Endothelial cell of umbilical vein (primary cell): ENCODE data around the gene F5. TPM values are rescaled to one million over a fixed set of nuclear protein-coding genes. Genes with fewer than 3 reads are reported as not detected.

ENCODE experiments used
- BruUV-seq: library from RNA; stranded (reverse); fragments of 400-500 nt; replicated peaks from 2 replicates; lab custom pipeline; 2021; lab: Mats Ljungman, UMichigan
- CTCF ChIA-PET: fragments of 300-600, 350-600 bp; sonication (Branson Sonifier 250); formaldehyde crosslinking; loops from one replicate; lab custom pipeline; 2021; ENCODE audit warnings: antibody characterized with exemption, inconsistent platforms; lab: Charles Lee
- POLR2A ChIA-PET: fragments of 300-600, 350-600 bp; sonication (Branson Sonifier 250); formaldehyde crosslinking; loops from one replicate; lab custom pipeline; 2021; ENCODE audit warnings: antibody characterized with exemption, inconsistent platforms; lab: Charles Lee
- DNase-seq: peaks from one replicate; pipeline ENCODE4 v3.0.0-alpha.2; 2011; ENCODE audit warnings: low read depth, low spot score
- FAIRE-seq: peaks from 2 replicates; lab custom pipeline; 2011; peaks lifted over from hg19 to GRCh38; lab: Jason Lieb, UNC
- H2AFZ ChIP-seq: 2 replicates; pipeline ENCODE4 v1.6.0; 2012; ENCODE audit warnings: low read depth, low read length, control low read depth, inconsistent platforms
- H3K27ac ChIP-seq: 2 replicates; pipeline ENCODE4 v1.5.1; 2011; ENCODE audit warnings: low read depth, mild to moderate bottlenecking, control low read depth, low read length, moderate library complexity; ENCODE audit not compliant: insufficient read depth
- H3K27me3 ChIP-seq, 2 experiments: 2 replicates each; pipeline versions ENCODE4 v1.6.0 to v1.6.1; 2011; ENCODE audit warnings: low read length in 2 of 2, mixed read lengths in 1 of 2; ENCODE audit not compliant: control insufficient read depth in 2 of 2, insufficient read depth in 2 of 2
- H3K36me3 ChIP-seq, 2 experiments: 2 replicates in 1 of 2; 3 replicates in 1 of 2; pipeline ENCODE4 v1.5.1; 2011; ENCODE audit warnings: low read length in 2 of 2, mild to moderate bottlenecking in 1 of 2, moderate library complexity in 1 of 2; ENCODE audit not compliant: control insufficient read depth in 2 of 2, insufficient read depth in 2 of 2; ENCODE audit errors: extremely low read depth in 1 of 2
- H3K4me1 ChIP-seq: 3 replicates; pipeline ENCODE4 v1.5.1; 2011; ENCODE audit warnings: mild to moderate bottlenecking, low read length; ENCODE audit not compliant: control insufficient read depth, insufficient read depth; ENCODE audit errors: extremely low read depth
- H3K4me2 ChIP-seq: 2 replicates; pipeline ENCODE4 v1.6.1; 2011; ENCODE audit warnings: low read length, control low read depth, mixed read lengths; ENCODE audit not compliant: insufficient read depth
- H3K4me3 ChIP-seq, 3 experiments: fragments of 200-600 bp in 1 of 3; sonication (generic), shearing (Covaris generic) in 1 of 3; replicated peaks in 1 of 3; 2 replicates each; pipeline ENCODE4 v1.5.1; 2011 to 2016; ENCODE audit warnings: control low read depth in 3 of 3, low read length in 3 of 3, mild to moderate bottlenecking in 2 of 3, inconsistent platforms in 1 of 3, low read depth in 1 of 3, moderate library complexity in 1 of 3; ENCODE audit not compliant: insufficient read depth in 1 of 3
- H3K79me2 ChIP-seq: 2 replicates; pipeline ENCODE4 v1.6.0; 2012; ENCODE audit warnings: low read length, inconsistent platforms; ENCODE audit not compliant: control insufficient read depth, insufficient read depth
- H3K9ac ChIP-seq: replicated peaks from 2 replicates; pipeline ENCODE3; 2011; ENCODE audit warnings: low read length, control low read depth; ENCODE audit not compliant: insufficient read depth; ENCODE audit errors: extremely low read depth
- H3K9me1 ChIP-seq: replicated peaks from 3 replicates; pipeline ENCODE4 v1.6.0; 2011; ENCODE audit warnings: mild to moderate bottlenecking, low read length; ENCODE audit not compliant: control insufficient read depth, insufficient read depth; ENCODE audit errors: extremely low read depth
- H3K9me3 ChIP-seq: replicated peaks from 2 replicates; pipeline ENCODE4 v1.5.1; 2012; ENCODE audit warnings: low read length, inconsistent platforms; ENCODE audit not compliant: control insufficient read depth, insufficient read depth
- H4K20me1 ChIP-seq: replicated peaks from 2 replicates; pipeline ENCODE3; 2011; ENCODE audit warnings: mild to moderate bottlenecking, low read length; ENCODE audit not compliant: control insufficient read depth, insufficient read depth; ENCODE audit errors: extremely low read depth
- CTCF ChIP-seq, 2 donors: IDR thresholded peaks; 1 replicate in 1 of 2; 2 replicates in 1 of 2; pipeline ENCODE4 v1.5.1; 2011; ENCODE audit warnings: low read length in 2 of 2, mild to moderate bottlenecking in 2 of 2, moderate library complexity in 2 of 2, control low read depth in 1 of 2, inconsistent platforms in 1 of 2, low read depth in 1 of 2; ENCODE audit not compliant: insufficient read depth in 1 of 2; ENCODE audit errors: extremely low read depth in 1 of 2
- EZH2 ChIP-seq: IDR thresholded peaks from 2 replicates; pipeline ENCODE4 v1.6.1; 2012; ENCODE audit warnings: borderline replicate concordance, low read depth, mild to moderate bottlenecking, moderate library complexity, low read length, inconsistent platforms; ENCODE audit not compliant: severe bottlenecking
- FOS ChIP-seq: IDR thresholded peaks from 2 replicates; pipeline ENCODE4 v1.6.1; 2011; ENCODE audit warnings: mild to moderate bottlenecking, low read length, moderate library complexity, borderline replicate concordance; ENCODE audit not compliant: insufficient read depth
- GATA2 ChIP-seq: IDR thresholded peaks from 2 replicates; pipeline ENCODE4 v1.7.0; 2011; ENCODE audit warnings: low read depth, mild to moderate bottlenecking, moderate library complexity, mixed read lengths, low read length; ENCODE audit not compliant: insufficient read length, insufficient read depth
- JUN ChIP-seq: IDR thresholded peaks from 2 replicates; pipeline ENCODE4 v1.6.1; 2011; ENCODE audit warnings: borderline replicate concordance, low read depth; ENCODE audit not compliant: insufficient read length, insufficient read depth
- MAX ChIP-seq: IDR thresholded peaks from 2 replicates; pipeline ENCODE4 v1.6.1; 2011; ENCODE audit not compliant: insufficient read depth, insufficient read length
- MYC ChIP-seq: IDR thresholded peaks from one replicate; pipeline ENCODE4 v1.6.1; 2011; ENCODE audit warnings: mild to moderate bottlenecking, low read depth, low read length
- POLR2A ChIP-seq: IDR thresholded peaks from 2 replicates; pipeline ENCODE4 v1.6.1; 2012; ENCODE audit warnings: low read depth, mild to moderate bottlenecking, control low read depth, low read length
- POLR2AphosphoS5 ChIP-seq: IDR thresholded peaks from 2 replicates; pipeline ENCODE4 v1.6.1; 2012; ENCODE audit warnings: low read depth, mild to moderate bottlenecking, control low read depth, low read length, moderate library complexity; ENCODE audit not compliant: insufficient read depth
- dilution Hi-C: fragments of 300-500 bp; cut with MboI; formaldehyde crosslinking; loops from one replicate; pipeline ENCODE4 v1.15.0; 2019; ENCODE audit warnings: low sequenced_read_pairs; ENCODE audit not compliant: extremely low pct_ligation_motif_present
- intact Hi-C: fragments of 100-400 bp; cut with micrococcal nuclease; formaldehyde crosslinking; loops from one replicate; pipeline ENCODE4 v1.10.0; 2022
- polyA plus RNA-seq, 4 experiments: library from polyadenylated mRNA; depleted of rRNA in 3 of 4; stranded (reverse) in 3 of 4; unstranded in 1 of 4; fragments of >200 nt; gene quantifications; 2 replicates each; pipeline versions ENCODE4 v1.2.1 to v1.2.3, GENCODE V29; 2011 to 2012; ENCODE audit warnings: missing spikeins in 1 of 4
- total RNA-seq: library from RNA; stranded (reverse); gene quantifications from 2 replicates; pipeline ENCODE4 v1.2.3, GENCODE V29; 2021

The F5 gene
- total and polyA plus RNA-seq, 2 donors (not counting 3 experiments of a cell fraction or from before 2014, with no cell fraction given): not detected

GRCh38 chr1:169488157-169488556 lies 98.1 kb downstream of the F5 start:
- H3K4me2 ChIP-seq: no peak overlapping the region
- dilution Hi-C loops: no loop called here
- TF ChIP-seq MYC (no peak), EZH2 (no peak), JUN (no peak), CTCF (IDR thresholded peaks at IDR 0.05; ENCODE audit: extremely low read depth in 1 of 2, insufficient read depth in 1 of 2, low read depth in 1 of 2, low read length in 2 of 2) (no peak), GATA2 (no peak), POLR2AphosphoS5 (no peak), FOS (no peak), POLR2A (no peak), MAX (no peak)

More at GRCh38 chr1:169488157-169488556, 98.1 kb downstream of the F5 start:
- Histone ChIP-seq H3K79me2 (peaks cover 20% of the 10 kb centered on the region), H3K27ac (no peak overlapping the region), H3K4me3 (no peak overlapping the region), H3K9me3 (no peaks in the 10 kb centered on the region), H3K4me1 (peaks cover 31% of the 10 kb centered on the region), H2AFZ (no peak overlapping the region), H4K20me1 (no peaks in the 10 kb centered on the region), H3K9ac (no peak overlapping the region), H3K9me1 (no peaks in the 10 kb centered on the region), H3K36me3 (no peaks in the 10 kb centered on the region), H3K27me3 (no peaks in the 10 kb centered on the region)
- ChIA-PET POLR2A (no interaction called here), CTCF (no interaction called here)
- FAIRE-seq (no peak), DNase-seq (no peak)
- no TSS peak for BruUV-seq
- intact Hi-C loops: no loop called here
